Epithelial cell of proximal tubule (primary cell): ENCODE measurements around the gene HAP1. TPM values are rescaled to one million over a fixed set of nuclear protein-coding genes. Genes with fewer than 3 reads are reported as not detected.

Source experiments
- DNase-seq: peaks from one replicate; pipeline ENCODE4 v3.0.0-alpha.2; 2011; ENCODE audit warnings: low read depth
- H3K4me3 ChIP-seq: 2 replicates; pipeline ENCODE4 v1.5.1; 2011; ENCODE audit warnings: low read depth, mild to moderate bottlenecking, low read length
- total RNA-seq: library from RNA; depleted of rRNA; stranded (reverse); fragments of >200 nt; gene quantifications from 2 replicates; pipeline ENCODE4 v1.2.3, GENCODE V29; 2015
- TF ChIP-seq, protein P1 (sequence below): conservative IDR thresholded peaks from 2 replicates; pipeline ENCODE4 v1.5.1; 2012; ENCODE audit warnings: low read depth, mild to moderate bottlenecking, low read length

HAP1 gene
- total RNA-seq, 1 donor from 2014 or later, result 0.06 TPM

DNA sequence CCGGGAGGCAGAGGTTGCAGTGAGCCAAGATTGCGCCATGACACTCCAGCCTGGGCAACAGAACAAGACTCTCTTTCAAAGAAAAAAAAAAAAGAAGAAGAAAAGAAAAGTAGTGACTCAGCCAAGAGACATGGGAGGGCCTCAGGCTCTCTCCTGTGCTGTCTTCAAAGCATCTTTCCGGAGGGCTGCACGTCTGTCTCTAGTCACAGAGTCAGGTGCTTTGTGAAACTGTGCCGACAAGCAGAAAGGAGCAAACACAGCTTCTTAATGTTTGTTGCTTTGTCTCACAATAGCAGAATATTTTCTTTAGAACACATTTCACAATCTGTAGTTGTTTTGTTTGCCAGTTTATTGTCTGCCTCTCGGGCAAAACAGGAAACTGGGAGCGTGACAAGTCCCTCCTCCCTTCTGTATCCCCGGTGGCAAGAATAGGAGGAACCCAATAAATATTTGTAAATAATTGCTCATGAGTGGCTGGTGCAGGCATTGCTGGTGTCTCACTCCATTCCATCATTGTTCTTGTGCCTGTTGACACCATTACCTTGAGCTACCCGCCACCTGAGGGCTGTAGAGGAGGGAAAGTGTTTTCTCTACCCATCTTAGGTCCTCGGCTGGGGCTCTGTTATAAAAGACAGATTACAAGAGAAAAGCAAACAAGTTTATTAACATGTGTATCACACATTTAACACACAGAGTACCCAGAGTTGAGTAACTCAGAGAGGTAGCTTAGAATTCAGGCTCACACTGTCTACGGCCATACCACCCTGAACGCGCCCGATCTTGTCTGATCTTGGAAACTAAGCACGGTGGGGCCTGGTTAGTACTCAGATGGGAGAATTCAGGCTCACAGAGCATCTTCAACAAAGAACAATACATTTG lies 16.8 kb downstream of the HAP1 start:
- H3K4me3 ChIP-seq, result no peak overlapping the region
- DNase-seq, result no peak
- TF ChIP-seq, protein P1, sequence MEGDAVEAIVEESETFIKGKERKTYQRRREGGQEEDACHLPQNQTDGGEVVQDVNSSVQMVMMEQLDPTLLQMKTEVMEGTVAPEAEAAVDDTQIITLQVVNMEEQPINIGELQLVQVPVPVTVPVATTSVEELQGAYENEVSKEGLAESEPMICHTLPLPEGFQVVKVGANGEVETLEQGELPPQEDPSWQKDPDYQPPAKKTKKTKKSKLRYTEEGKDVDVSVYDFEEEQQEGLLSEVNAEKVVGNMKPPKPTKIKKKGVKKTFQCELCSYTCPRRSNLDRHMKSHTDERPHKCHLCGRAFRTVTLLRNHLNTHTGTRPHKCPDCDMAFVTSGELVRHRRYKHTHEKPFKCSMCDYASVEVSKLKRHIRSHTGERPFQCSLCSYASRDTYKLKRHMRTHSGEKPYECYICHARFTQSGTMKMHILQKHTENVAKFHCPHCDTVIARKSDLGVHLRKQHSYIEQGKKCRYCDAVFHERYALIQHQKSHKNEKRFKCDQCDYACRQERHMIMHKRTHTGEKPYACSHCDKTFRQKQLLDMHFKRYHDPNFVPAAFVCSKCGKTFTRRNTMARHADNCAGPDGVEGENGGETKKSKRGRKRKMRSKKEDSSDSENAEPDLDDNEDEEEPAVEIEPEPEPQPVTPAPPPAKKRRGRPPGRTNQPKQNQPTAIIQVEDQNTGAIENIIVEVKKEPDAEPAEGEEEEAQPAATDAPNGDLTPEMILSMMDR, result no peak

DNA sequence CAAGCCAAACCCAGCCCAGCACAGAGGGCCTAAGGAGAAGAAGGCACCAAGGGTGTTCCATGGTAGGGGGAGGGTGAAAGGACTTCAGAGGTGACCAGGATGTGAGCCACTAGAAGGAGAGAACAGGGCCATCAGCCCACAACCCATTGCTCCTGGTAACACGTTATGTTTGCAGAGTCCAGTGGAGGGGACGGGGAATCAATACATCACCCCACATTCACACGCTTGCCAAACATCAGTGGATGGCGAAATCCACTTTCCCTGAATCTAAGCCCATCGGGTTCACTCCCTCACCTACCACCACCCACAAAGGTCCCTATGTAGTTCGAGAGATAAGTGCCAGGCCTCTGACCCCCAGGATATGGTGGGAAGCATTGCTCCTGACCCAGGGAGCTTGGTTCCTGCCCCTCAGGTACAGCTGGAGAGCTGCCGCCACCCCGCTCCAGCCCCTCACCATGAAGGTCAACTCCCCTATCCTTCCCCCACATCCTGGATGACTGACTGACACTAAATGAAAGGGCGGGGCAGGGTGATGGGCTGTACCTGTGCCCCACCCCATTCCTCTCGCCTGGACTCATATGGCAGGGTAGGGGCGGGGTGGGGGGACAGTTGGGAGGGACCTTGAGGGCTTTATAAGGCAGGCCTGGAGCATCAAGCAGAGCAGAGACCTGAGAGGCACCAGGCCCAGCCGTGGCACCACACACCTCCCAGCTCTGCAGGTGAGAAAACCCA lies 22.6 kb downstream of the HAP1 start, which contains the start of gene GAST:
Gene GAST, plus strand, starts transcription at position 663 of the 732 bp plus-strand sequence. CDS start 3,106 bp downstream, outside the sequence.
- no peak within 1 kb of the TSS for H3K4me3 ChIP-seq
- no peak for DNase-seq
- TF ChIP-seq, protein P1, result no peak

DNA sequence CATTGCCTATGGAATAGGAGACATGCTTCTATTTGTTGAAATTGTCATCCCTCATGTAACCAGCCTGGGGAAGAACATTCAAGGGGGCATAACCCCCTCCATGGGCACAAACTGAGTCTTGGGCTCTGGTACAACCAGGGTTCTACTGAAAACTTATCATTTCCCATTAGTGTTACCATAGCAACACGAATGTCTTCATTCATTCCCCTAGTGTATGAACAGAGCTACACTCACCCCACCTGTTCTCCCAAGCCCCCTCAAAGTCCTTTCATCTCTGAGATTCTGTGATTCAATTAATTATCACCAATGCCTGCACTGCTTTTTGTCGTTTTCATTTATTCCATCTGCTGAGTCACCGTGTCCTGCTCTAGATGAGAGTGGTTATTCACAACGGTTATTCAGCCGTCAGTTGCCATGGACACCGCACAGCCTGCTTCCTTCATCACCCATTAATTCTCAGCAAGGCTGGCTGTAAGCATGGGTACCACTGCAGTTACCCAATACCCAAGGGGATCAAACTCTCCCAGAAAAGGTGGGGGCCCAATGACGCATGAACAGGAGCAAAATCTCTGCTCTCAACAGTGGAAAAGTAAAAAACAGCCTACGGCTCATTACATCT lies 23.9 kb downstream of the HAP1 start:
- peak; percentile 52 for DNase-seq
- TF ChIP-seq, protein P1, result no peak

GRCh38 chr17:41707803-41708669 lies 26.4 kb downstream of the HAP1 start:
- TF ChIP-seq, protein P1, result no peak
- DNase-seq, result no peak
- no peak overlapping the region for H3K4me3 ChIP-seq

More for the DNA sequence above, 23.9 kb downstream of the HAP1 start:
- H3K4me3 ChIP-seq, result no peak overlapping the region

GRCh38 chr17:41705271-41705991 lies 29.0 kb downstream of the HAP1 start:
- no peak overlapping the region for H3K4me3 ChIP-seq
- TF ChIP-seq, protein P1, result no peak
- no peak for DNase-seq
